ENCODE results near the gene TGIF1. TPM values are rescaled to one million over a fixed set of nuclear protein-coding genes. Genes with fewer than 3 reads are reported as not detected.
"Not testable (repeated sequence)": the region's sequence is repeated elsewhere in the genome, so short reads cannot be mapped to it uniquely, and the experiment has no call there.

TGIF1 gene
- total RNA-seq, 4 donors from 2014 or later, result 33.8 to 90.8 (median 47.0) TPM

DNA sequence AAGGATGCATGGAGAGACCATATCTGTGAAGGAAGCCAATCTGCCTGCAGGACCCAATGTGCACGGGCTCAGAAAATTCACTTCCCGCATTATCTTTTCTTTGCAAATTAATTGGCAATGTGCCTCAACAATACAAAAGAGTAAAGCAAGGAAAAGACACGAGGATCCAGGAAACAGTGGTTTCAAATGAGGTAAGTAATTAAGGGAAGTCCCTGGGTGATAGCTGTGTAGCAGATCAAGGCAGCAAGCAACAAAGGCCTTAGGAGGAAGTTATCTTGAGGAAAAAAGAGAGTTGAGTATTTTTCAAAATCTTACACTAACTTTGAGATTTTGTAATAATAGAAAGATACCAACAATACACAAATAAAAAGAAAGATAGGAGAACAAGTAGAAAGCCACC is 44.3 kb upstream of the TGIF1 start:
- intact Hi-C loops (cut with DNase I; ENCODE audit: low total_unique reads) (no loop called here), in situ Hi-C loops (cut with MboI; ENCODE audit: low sequenced_read_pairs in 4 of 4) (no loop called here)

DNA sequence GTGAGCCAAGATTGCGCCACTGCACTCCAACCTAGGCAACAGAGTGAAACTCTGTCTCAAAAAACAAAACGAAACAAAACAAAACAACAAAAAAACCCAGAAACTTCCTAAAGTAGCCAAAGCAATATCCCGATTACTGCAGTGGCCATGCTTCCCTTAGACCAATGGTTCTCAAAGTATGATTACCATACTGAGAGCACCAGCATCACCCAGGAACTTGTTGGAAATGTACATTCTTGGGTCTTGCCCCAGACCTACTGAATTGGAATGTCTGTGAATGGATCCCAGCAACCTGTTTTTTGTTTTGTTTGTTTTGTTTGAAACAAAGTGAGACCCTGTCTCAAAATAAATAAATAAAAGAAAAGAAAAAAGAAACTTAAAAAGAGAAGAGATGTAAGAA is 41.9 kb upstream of the TGIF1 start:
- Histone ChIP-seq H3K27me3 (peaks cover 0 to 3% (median 0%) of the 10 kb centered on the region in 3 donors), H3K4me3 (no peak overlapping the region), H3K4me1 (no peaks in the 10 kb centered on the region), H3K27ac (no peak overlapping the region), H3K9me3 (no peaks in the 10 kb centered on the region), H3K36me3 (no peaks in the 10 kb centered on the region)
- TF ChIP-seq POLR2A (IDR thresholded peaks at IDR 0.05) (no peak), CTCF (IDR thresholded peaks at IDR 0.05 in 4 of 5, conservative IDR thresholded peaks at IDR 0.05 in 1 of 5) (no peak)
- in situ Hi-C loops (cut with MboI; ENCODE audit: low sequenced_read_pairs in 4 of 4), result no loop called here
- intact Hi-C loops (cut with DNase I; ENCODE audit: low total_unique reads), result no loop called here
- ATAC-seq, result no peak
- DNase-seq, result no peak

More for the DNA sequence above, 44.3 kb upstream of the TGIF1 start:
- no peaks in the 10 kb centered on the region for H3K4me1 ChIP-seq
- ATAC-seq, result no peak
- H3K9me3 ChIP-seq, result no peaks in the 10 kb centered on the region
- H3K27me3 ChIP-seq, result no peaks in the 10 kb centered on the region
- no peak for DNase-seq
- H3K36me3 ChIP-seq, result no peaks in the 10 kb centered on the region
- H3K27ac ChIP-seq, result no peak overlapping the region
- no peak for TF ChIP-seq POLR2A (IDR thresholded peaks at IDR 0.05)
- TF ChIP-seq CTCF (IDR thresholded peaks at IDR 0.05 in 4 of 5, conservative IDR thresholded peaks at IDR 0.05 in 1 of 5), result no peak
- no peak overlapping the region for H3K4me3 ChIP-seq

GRCh38 chr18:3409811-3410210 is 40.2 kb upstream of the TGIF1 start:
- no peak overlapping the region for H3K27ac ChIP-seq
- no peak for ATAC-seq
- no peak for TF ChIP-seq POLR2A (IDR thresholded peaks at IDR 0.05)
- TF ChIP-seq CTCF (IDR thresholded peaks at IDR 0.05 in 4 of 5, conservative IDR thresholded peaks at IDR 0.05 in 1 of 5), result no peak

DNA sequence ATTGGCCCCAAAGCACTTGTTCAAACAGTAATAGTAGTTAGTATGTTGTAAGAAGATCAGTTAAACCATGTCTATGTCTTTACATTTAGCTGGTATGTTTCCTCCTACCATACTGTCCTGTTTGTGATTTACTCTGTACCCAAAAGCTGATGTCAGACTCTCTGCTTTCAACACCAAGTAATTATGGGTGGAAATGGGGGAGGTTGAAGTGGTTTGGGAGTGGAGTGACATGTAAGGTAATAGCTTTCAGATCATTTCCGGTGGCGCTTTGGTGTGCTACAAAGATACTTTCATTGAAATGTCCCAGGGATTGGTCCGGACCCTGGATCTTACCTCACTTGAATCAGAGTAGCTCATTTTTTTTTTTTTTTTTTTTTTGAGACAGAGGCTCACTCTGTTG is 39.7 kb upstream of the TGIF1 start:
- H3K27me3 ChIP-seq, result peaks cover 0 to 3% (median 3%) of the 10 kb centered on the region in 3 donors
- H3K27ac ChIP-seq, result no peak overlapping the region
- ATAC-seq, result no peak
- intact Hi-C loops (cut with DNase I; ENCODE audit: low total_unique reads) (no loop called here), in situ Hi-C loops (cut with MboI; ENCODE audit: low sequenced_read_pairs in 4 of 4) (no loop called here)
- H3K4me1 ChIP-seq, result no peaks in the 10 kb centered on the region
- DNase-seq, result no peak
- H3K9me3 ChIP-seq, result no peaks in the 10 kb centered on the region
- no peaks in the 10 kb centered on the region for H3K36me3 ChIP-seq
- no peak overlapping the region for H3K4me3 ChIP-seq
- TF ChIP-seq CTCF (IDR thresholded peaks at IDR 0.05 in 4 of 5, conservative IDR thresholded peaks at IDR 0.05 in 1 of 5), result no peak
- no peak for TF ChIP-seq POLR2A (IDR thresholded peaks at IDR 0.05)

More at GRCh38 chr18:3409811-3410210, 40.2 kb upstream of the TGIF1 start:
- H3K36me3 ChIP-seq, result no peaks in the 10 kb centered on the region
- H3K27me3 ChIP-seq, result peaks cover 0 to 3% (median 3%) of the 10 kb centered on the region in 3 donors
- in situ Hi-C loops (cut with MboI; ENCODE audit: low sequenced_read_pairs in 4 of 4), result no loop called here
- H3K4me3 ChIP-seq, result no peak overlapping the region
- intact Hi-C loops (cut with DNase I; ENCODE audit: low total_unique reads), result no loop called here
- H3K9me3 ChIP-seq, result no peaks in the 10 kb centered on the region
- H3K4me1 ChIP-seq, result no peaks in the 10 kb centered on the region
- DNase-seq, result no peak

DNA sequence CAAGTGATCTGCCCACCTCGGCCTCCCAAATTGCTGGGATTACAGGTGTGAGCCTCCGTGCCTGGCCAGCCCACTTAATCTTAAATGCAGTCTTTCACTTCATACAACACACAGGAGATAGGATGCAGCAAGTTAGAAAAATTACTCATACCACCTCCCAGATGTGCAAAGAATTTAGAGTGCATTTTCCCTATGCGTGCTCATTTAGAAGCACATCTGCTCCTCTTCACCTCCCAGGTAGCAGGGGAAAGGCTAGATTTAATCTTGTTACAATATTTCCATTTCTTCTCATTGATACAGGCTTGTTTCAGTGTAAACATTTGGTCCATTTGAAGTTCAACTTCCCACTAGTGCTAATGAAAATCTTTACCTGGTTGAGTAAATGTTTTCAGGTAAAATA is 39.1 kb upstream of the TGIF1 start:
- H3K9me3 ChIP-seq; intact Hi-C loops (cut with DNase I; ENCODE audit: low total_unique reads); ATAC-seq; H3K4me1 ChIP-seq; in situ Hi-C loops (cut with MboI; ENCODE audit: low sequenced_read_pairs in 4 of 4); H3K27me3 ChIP-seq; DNase-seq; H3K36me3 ChIP-seq; H3K4me3 ChIP-seq; H3K27ac ChIP-seq: not testable (repeated sequence)

All from gastrocnemius medialis (tissue), 4 donors.